A549 (cell line): ENCODE data around the gene RANBP3. TPM values are rescaled to one million over a fixed set of nuclear protein-coding genes. Genes with fewer than 3 reads are reported as not detected.

Experiments
- ATAC-seq, 2 experiments: fragments of 200-7000 bp in 1 of 2; fragments of >200 bp in 1 of 2; cut with Nextera tagmentation in 1 of 2; cut with Tn5 transposase in 1 of 2; 3 replicates each; pipeline versions ENCODE4 v1.8.0 to v1.9.1; 2018 to 2020; ENCODE audit warnings: mild to moderate bottlenecking in 1 of 2, moderate library complexity in 1 of 2
- CTCF ChIA-PET: fragments of 300-600 bp; sonication (Branson Sonifier 250); formaldehyde crosslinking; extraction: SDS; loops from one replicate; lab custom pipeline; 2021; ENCODE audit warnings: antibody characterized with exemption, inconsistent platforms; lab: Yijun Ruan, JAX
- POLR2A ChIA-PET: fragments of 350-600 bp; formaldehyde crosslinking; extraction: SDS; loops from one replicate; lab custom pipeline; 2021; ENCODE audit warnings: antibody characterized with exemption, inconsistent platforms; lab: Yijun Ruan, JAX
- DNase-seq, 2 experiments: peaks; one replicate each; pipeline versions ENCODE4 v3.0.0 to v3.0.0-alpha.2; 2011 to 2016; ENCODE audit warnings: low read depth in 1 of 2, low spot score in 1 of 2
- FAIRE-seq: peaks from 2 replicates; lab custom pipeline; 2011; peaks lifted over from hg19 to GRCh38; lab: Jason Lieb, UNC
- H3K27ac ChIP-seq, 2 experiments: fragments of >200 bp; sonication (Bioruptor Twin); formaldehyde crosslinking; 3 replicates each; pipeline ENCODE4 v1.5.1; 2016 to 2017
- H3K4me1 ChIP-seq: fragments of >200 bp; sonication (Bioruptor Twin); formaldehyde crosslinking; 3 replicates; pipeline ENCODE4 v1.6.1; 2016
- H3K4me2 ChIP-seq: fragments of >200 bp; sonication (Bioruptor Twin); formaldehyde crosslinking; 3 replicates; pipeline ENCODE4 v1.6.1; 2016
- H3K4me3 ChIP-seq: fragments of >200 bp; sonication (Bioruptor Twin); formaldehyde crosslinking; 3 replicates; pipeline ENCODE4 v1.5.1; 2016
- H3K9me3 ChIP-seq: fragments of >200 bp; sonication (Bioruptor Twin); formaldehyde crosslinking; 3 replicates; pipeline ENCODE4 v1.6.1; 2016
- ATOH8 ChIP-seq: fragments of 250-450 bp; sonication (Bioruptor Pico); IDR thresholded peaks from 2 replicates; pipeline ENCODE4 v1.5.0; 2020; ENCODE audit warnings: low read depth, mild to moderate bottlenecking, moderate library complexity
- BHLHE40 ChIP-seq: IDR thresholded peaks from 2 replicates; pipeline ENCODE4 v1.6.1; 2012; ENCODE audit warnings: low read depth, low read length, inconsistent platforms
- CBX8 ChIP-seq: fragments of 200-600 bp; sonication (generic); IDR thresholded peaks from 2 replicates; pipeline ENCODE4 v1.6.1; 2016
- E2F6 ChIP-seq: IDR thresholded peaks from 2 replicates; pipeline ENCODE4 v1.6.1; 2012; ENCODE audit warnings: low read depth, borderline replicate concordance
- EHF ChIP-seq: fragments of 250-450 bp; sonication (Bioruptor Pico); IDR thresholded peaks from 2 replicates; pipeline ENCODE4 v1.5.0; 2020; ENCODE audit warnings: mild to moderate bottlenecking
- EHMT2 ChIP-seq: fragments of 200-600 bp; sonication (generic); IDR thresholded peaks from 2 replicates; pipeline ENCODE4 v1.6.1; 2016; ENCODE audit warnings: antibody characterized with exemption, low read depth, mild to moderate bottlenecking, moderate library complexity
- FOXS1 ChIP-seq: fragments of 250-450 bp; sonication (Bioruptor Pico); IDR thresholded peaks from 2 replicates; pipeline ENCODE4 v1.5.0; 2020; ENCODE audit warnings: mild to moderate bottlenecking, moderate library complexity
- HES2 ChIP-seq: fragments of >200 bp; sonication (Bioruptor Twin); formaldehyde crosslinking; IDR thresholded peaks from 2 replicates; pipeline ENCODE4 v1.6.1; 2016
- HEYL ChIP-seq: fragments of 250-450 bp; sonication (Bioruptor Pico); IDR thresholded peaks from 2 replicates; pipeline ENCODE4 v1.8.0; 2021; ENCODE audit warnings: mild to moderate bottlenecking, moderate library complexity
- JUNB ChIP-seq: fragments of >200 bp; sonication (Bioruptor Twin); formaldehyde crosslinking; IDR thresholded peaks from 2 replicates; pipeline ENCODE4 v1.6.1; 2016
- MAFK ChIP-seq: fragments of 450-650 bp; IDR thresholded peaks from 2 replicates; pipeline ENCODE4 v1.6.1; 2014; ENCODE audit not compliant: partially characterized antibody
- NR3C1 ChIP-seq: fragments of >200 bp; sonication (Bioruptor Twin); formaldehyde crosslinking; IDR thresholded peaks from 3 replicates; pipeline ENCODE4 v1.6.1; 2017
- RARB ChIP-seq: fragments of 250-450 bp; sonication (Bioruptor Pico); IDR thresholded peaks from 2 replicates; pipeline ENCODE4 v1.8.0; 2021; ENCODE audit warnings: mild to moderate bottlenecking, moderate library complexity
- RCOR1 ChIP-seq: fragments of 150-350 bp; IDR thresholded peaks from 2 replicates; pipeline ENCODE4 v1.6.1; 2014; ENCODE audit warnings: antibody characterized with exemption, low read length, low read depth
- RNF2 ChIP-seq: fragments of 200-600 bp; sonication (generic); IDR thresholded peaks from 2 replicates; pipeline ENCODE4 v1.6.1; 2016; ENCODE audit warnings: low read depth, mild to moderate bottlenecking, antibody characterized with exemption, moderate library complexity, borderline replicate concordance
- TFCP2L1 ChIP-seq: fragments of 250-450 bp; sonication (Bioruptor Pico); IDR thresholded peaks from 2 replicates; pipeline ENCODE4 v1.5.0; 2021; ENCODE audit warnings: mild to moderate bottlenecking
- USF2 ChIP-seq: fragments of 450-650 bp; IDR thresholded peaks from 2 replicates; pipeline ENCODE4 v1.6.1; 2014; ENCODE audit warnings: antibody characterized with exemption
- ZC3H11A ChIP-seq: fragments of 450-650 bp; IDR thresholded peaks from 2 replicates; pipeline ENCODE4 v1.6.1; 2014; ENCODE audit warnings: antibody characterized with exemption, mild to moderate bottlenecking
- WGBS: methylation state at CpG from one replicate; pipeline ENCODE4 v1.1.6; 2017; ENCODE audit errors: missing lambda C conversion rate; 5-methylcytosine and 5-hydroxymethylcytosine counted together
- polyA plus RNA-seq, 4 experiments: library from polyadenylated mRNA; depleted of rRNA in 3 of 4; stranded (reverse); fragments of >200 nt; fragmentation: RNase III in 1 of 4; extraction: RNeasy Plus Mini Kit Qiagen cat#74134 plus additional on column Dnase treatment in 1 of 4; gene quantifications; 2 replicates in 3 of 4; 3 replicates in 1 of 4; pipeline ENCODE4 v1.2.3, GENCODE V29; 2011 to 2017

RANBP3 gene
- polyA plus RNA-seq, 2 of the 4 experiments (the other 2 are of a cell fraction): 39.2 to 53.5 TPM

GRCh38 chr19:5977222-5977784 lies 637 bp downstream of the RANBP3 start (continued):
- TF ChIP-seq HES2 (no peak), NR3C1 (no peak)

GRCh38 chr19:5976768-5977167 lies 1.2 kb downstream of the RANBP3 start:
- Histone ChIP-seq H3K4me3 (peak overlapping the region; percentile 79), H3K9me3 (no peaks in the 10 kb centered on the region), H3K4me1 (peaks cover 27% of the 10 kb centered on the region; the same call in 2 of the 3 replicates), H3K27ac (peak overlapping the region; percentile 88 to 96), H3K4me2 (peak overlapping the region; percentile 98)
- DNase-seq: no peak
- no peak for FAIRE-seq
- CTCF ChIA-PET: interaction anchor here (5.3 kb wide), 1 partner anchor 9 kb away, joined by 30 read pairs; no protein-coding TSS in a partner anchor
- WGBS: 40% methylated on average over 8 of the region's 8 CpGs
- POLR2A ChIA-PET: no interaction called here
- no peak for TF ChIP-seq USF2
- TF ChIP-seq RARB (CRISPR knock-in tag): no peak
- TF ChIP-seq FOXS1 (CRISPR knock-in tag): no peak
- TF ChIP-seq HES2: no peak
- TF ChIP-seq JUNB: no peak
- no peak for ATAC-seq

GRCh38 chr19:5975388-5975728 lies 2.6 kb downstream of the RANBP3 start:
- ATAC-seq (no peak), DNase-seq (no peak), FAIRE-seq (no peak)
- Histone ChIP-seq H3K4me3 (no peak overlapping the region), H3K4me2 (no peak overlapping the region), H3K4me1 (peaks cover 25% of the 10 kb centered on the region; the same call in 2 of the 3 replicates), H3K27ac (no peak overlapping the region)
- CTCF ChIA-PET: interaction anchor here (1.2 kb wide), 1 partner anchor 47 kb away, joined by 3 read pairs; no protein-coding TSS in a partner anchor
- 88% methylated on average over 3 of the region's 3 CpGs for WGBS
- POLR2A ChIA-PET: no interaction called here
- TF ChIP-seq ZC3H11A (no peak), TFCP2L1 (CRISPR knock-in tag) (no peak), HEYL (CRISPR knock-in tag) (no peak), ATOH8 (no peak), MAFK (no peak), RNF2 (no peak), HES2 (no peak), RCOR1 (no peak), CBX8 (no peak), EHMT2 (no peak), EHF (CRISPR knock-in tag) (no peak), E2F6 (no peak), BHLHE40 (no peak), JUNB (no peak)
- TF ChIP-seq, all 56 proteins: peak for 0
- no peaks in the 10 kb centered on the region for H3K9me3 ChIP-seq
